ENCODE data around the gene CPXM1. TPM values are rescaled to one million over a fixed set of nuclear protein-coding genes. Genes with fewer than 3 reads are reported as not detected.

The CPXM1 gene
- total and polyA plus RNA-seq, 11 donors = 0.27 to 21.5 (median 0.72) TPM

DNA sequence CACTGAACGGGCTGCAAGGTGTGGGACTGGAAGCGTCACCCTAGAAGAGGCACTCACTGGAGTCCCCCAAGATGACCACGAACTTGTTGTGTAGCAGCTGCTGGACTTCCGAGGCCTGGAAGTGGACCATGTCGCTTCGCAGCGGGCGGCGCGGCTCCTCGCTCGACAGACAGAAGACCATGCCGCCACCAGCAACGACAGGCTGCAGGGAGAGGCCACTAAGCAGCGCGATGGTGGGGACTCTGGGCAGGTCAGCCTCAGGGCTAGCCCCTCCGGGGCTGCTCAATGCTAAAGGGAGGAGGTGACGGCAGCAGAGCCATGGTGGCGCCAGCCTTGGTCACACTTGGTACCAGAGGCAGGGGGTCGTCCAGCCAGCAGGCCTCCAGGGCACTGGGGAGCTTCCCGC is 39.3 kb upstream of the CPXM1 start:
- peaks cover 0 to 13% (median 0%) of the 10 kb centered on the region in 9 donors for H3K36me3 ChIP-seq
- peak overlapping the region; percentile 70 to 99 (median 91) for H3K4me3 ChIP-seq
- TF ChIP-seq, protein P1, sequence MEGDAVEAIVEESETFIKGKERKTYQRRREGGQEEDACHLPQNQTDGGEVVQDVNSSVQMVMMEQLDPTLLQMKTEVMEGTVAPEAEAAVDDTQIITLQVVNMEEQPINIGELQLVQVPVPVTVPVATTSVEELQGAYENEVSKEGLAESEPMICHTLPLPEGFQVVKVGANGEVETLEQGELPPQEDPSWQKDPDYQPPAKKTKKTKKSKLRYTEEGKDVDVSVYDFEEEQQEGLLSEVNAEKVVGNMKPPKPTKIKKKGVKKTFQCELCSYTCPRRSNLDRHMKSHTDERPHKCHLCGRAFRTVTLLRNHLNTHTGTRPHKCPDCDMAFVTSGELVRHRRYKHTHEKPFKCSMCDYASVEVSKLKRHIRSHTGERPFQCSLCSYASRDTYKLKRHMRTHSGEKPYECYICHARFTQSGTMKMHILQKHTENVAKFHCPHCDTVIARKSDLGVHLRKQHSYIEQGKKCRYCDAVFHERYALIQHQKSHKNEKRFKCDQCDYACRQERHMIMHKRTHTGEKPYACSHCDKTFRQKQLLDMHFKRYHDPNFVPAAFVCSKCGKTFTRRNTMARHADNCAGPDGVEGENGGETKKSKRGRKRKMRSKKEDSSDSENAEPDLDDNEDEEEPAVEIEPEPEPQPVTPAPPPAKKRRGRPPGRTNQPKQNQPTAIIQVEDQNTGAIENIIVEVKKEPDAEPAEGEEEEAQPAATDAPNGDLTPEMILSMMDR (IDR thresholded peaks at IDR 0.05) = no peak
- no peak for TF ChIP-seq POLR2A (IDR thresholded peaks at IDR 0.05)
- H3K9me3 ChIP-seq = no peaks in the 10 kb centered on the region
- peaks cover 0 to 26% (median 15%) of the 10 kb centered on the region in 12 donors for H3K4me1 ChIP-seq
- H3K27me3 ChIP-seq = no peaks in the 10 kb centered on the region
- peak overlapping the region; percentile 69 to 96 (median 87) for H3K27ac ChIP-seq
- WGBS, 4 donors = 78 to 90% (median 82%) methylated on average over 17 to 21 of the region's 21 CpGs
- DNase-seq (no peak), ATAC-seq (no peak)
- intact Hi-C loops (cut with DNase I) = loop anchor here in 6 of 10 donors (1.0 to 10.0 kb wide), 9 partner anchors 33 to 315 kb away; partner anchors contain the start of genes EBF4 (in 2 of the 6), IDH3B (in 2 of the 6) and PTPRA (in 2 of the 6)

GRCh38 chr20:2838847-2839671 is 38.6 kb upstream of the CPXM1 start:
- peaks cover 0 to 29% (median 15%) of the 10 kb centered on the region in 12 donors for H3K4me1 ChIP-seq
- ATAC-seq = no peak
- peak overlapping the region in 1 of 12 donors; percentile 92 for H3K4me3 ChIP-seq

GRCh38 chr20:2838170-2838797 is 37.9 kb upstream of the CPXM1 start:
- H3K4me3 ChIP-seq = no peak overlapping the region
- H3K4me1 ChIP-seq = peaks cover 0 to 37% (median 15%) of the 10 kb centered on the region in 12 donors
- peaks cover 0 to 8% (median 0%) of the 10 kb centered on the region in 9 donors for H3K36me3 ChIP-seq
- no peak for TF ChIP-seq POLR2A (IDR thresholded peaks at IDR 0.05)
- TF ChIP-seq, protein P1 (IDR thresholded peaks at IDR 0.05) = no peak
- ATAC-seq = no peak
- intact Hi-C loops (cut with DNase I) = loop anchor here in 2 of 10 donors (5.0 kb wide), 2 partner anchors 86 to 176 kb away; partner anchors contain the start of gene IDH3B (in 1 of the 2)
- no peaks in the 10 kb centered on the region for H3K9me3 ChIP-seq
- DNase-seq = no peak
- no peak overlapping the region for H3K27ac ChIP-seq
- 96 to 97% (median 97%) methylated on average over 12 to 19 of the region's 19 CpGs for WGBS, 4 donors
- no peaks in the 10 kb centered on the region for H3K27me3 ChIP-seq

More at GRCh38 chr20:2838847-2839671, 38.6 kb upstream of the CPXM1 start:
- intact Hi-C loops (cut with DNase I) = loop anchor here in 2 of 10 donors (5.0 kb wide), 2 partner anchors 87 to 177 kb away; partner anchors contain the start of gene IDH3B (in 1 of the 2)
- Histone ChIP-seq H3K36me3 (peaks cover 0 to 13% (median 0%) of the 10 kb centered on the region in 9 donors), H3K27me3 (no peaks in the 10 kb centered on the region), H3K9me3 (no peaks in the 10 kb centered on the region), H3K27ac (no peak overlapping the region)
- 92 to 95% (median 94%) methylated on average over 15 of the region's 15 CpGs for WGBS, 4 donors
- DNase-seq = no peak
- no peak for TF ChIP-seq POLR2A (IDR thresholded peaks at IDR 0.05)

DNA sequence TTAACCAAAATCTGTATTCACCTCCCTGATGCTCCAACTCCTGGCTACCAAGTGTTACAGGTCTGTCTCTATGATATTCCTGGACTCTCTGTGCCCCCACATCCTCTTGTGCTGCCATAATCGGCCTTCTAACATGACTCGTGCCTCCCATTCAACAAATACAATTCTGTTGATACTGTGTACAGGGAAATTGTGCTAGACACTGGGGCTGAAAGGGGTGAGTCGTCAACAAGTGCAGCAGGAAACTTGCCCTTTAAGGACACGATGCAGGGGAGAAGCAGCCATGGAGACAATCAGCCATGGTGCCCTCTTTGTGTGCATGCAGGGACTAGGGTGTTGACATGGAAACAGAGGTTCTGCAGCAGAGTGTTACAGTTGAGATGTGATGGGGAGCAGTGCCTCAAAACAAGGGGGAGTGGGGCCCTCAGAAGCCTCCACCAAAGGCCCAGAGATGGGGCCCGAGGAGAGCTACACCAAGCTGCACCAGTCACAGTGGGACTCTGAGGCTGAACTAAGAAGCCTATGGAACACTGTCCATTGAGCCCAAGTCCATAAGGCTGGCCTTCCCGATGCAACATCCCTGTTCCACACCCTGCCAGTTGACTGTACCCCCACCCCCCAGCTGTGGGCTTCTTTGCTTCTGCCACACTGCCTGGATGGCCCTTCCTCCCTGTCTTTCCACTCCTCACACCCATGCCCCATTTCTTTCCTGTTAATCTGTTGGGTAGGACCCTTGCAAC is 37.0 kb upstream of the CPXM1 start:
- 79 to 93% (median 89%) methylated on average over 6 of the region's 6 CpGs for WGBS, 4 donors
- Histone ChIP-seq H3K9me3 (no peaks in the 10 kb centered on the region), H3K4me3 (no peak overlapping the region), H3K4me1 (peaks cover 0 to 39% (median 15%) of the 10 kb centered on the region in 12 donors), H3K27me3 (no peaks in the 10 kb centered on the region), H3K27ac (no peak overlapping the region), H3K36me3 (peaks cover 0 to 6% (median 0%) of the 10 kb centered on the region in 9 donors)
- DNase-seq = no peak
- TF ChIP-seq, protein P1 (IDR thresholded peaks at IDR 0.05) = no peak
- TF ChIP-seq POLR2A (IDR thresholded peaks at IDR 0.05) = no peak
- intact Hi-C loops (cut with DNase I) = loop anchor here in 2 of 10 donors (5.0 kb wide), 2 partner anchors 85 to 175 kb away; partner anchors contain the start of gene IDH3B (in 1 of the 2)
- no peak for ATAC-seq
